ENCODE data around the gene CD69.

DNA sequence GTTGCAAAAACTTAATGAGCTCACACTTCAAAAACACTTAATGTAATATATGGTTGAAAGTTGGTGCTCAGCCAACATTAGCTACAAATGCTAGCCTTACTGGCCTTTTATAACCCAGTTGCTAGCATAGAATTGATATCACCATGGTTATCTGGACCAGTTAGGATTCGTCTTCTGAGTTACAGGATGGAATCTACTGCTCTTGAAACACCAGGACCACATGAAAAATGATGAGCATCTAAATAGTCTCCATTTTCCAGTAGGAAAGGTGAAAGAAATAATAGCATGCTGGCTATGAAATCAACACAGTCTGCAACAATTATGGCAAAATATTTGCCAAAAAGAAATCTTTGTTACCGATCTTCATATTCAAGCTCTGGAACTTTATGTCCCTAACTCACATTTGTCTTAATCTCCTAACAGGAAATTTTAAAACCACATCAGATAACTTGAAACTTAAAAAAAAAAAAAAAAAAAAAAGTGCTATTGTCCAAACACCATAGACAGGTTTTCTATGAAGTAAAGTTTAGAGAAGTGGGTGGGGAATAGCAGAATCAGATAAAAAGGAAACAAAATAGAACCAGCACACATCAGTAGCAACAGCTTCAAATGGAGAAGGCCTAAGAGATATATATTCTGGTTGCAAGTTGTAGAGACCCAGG is 12.6 kb upstream of the CD69 start:
- TF ChIP-seq, protein P1, sequence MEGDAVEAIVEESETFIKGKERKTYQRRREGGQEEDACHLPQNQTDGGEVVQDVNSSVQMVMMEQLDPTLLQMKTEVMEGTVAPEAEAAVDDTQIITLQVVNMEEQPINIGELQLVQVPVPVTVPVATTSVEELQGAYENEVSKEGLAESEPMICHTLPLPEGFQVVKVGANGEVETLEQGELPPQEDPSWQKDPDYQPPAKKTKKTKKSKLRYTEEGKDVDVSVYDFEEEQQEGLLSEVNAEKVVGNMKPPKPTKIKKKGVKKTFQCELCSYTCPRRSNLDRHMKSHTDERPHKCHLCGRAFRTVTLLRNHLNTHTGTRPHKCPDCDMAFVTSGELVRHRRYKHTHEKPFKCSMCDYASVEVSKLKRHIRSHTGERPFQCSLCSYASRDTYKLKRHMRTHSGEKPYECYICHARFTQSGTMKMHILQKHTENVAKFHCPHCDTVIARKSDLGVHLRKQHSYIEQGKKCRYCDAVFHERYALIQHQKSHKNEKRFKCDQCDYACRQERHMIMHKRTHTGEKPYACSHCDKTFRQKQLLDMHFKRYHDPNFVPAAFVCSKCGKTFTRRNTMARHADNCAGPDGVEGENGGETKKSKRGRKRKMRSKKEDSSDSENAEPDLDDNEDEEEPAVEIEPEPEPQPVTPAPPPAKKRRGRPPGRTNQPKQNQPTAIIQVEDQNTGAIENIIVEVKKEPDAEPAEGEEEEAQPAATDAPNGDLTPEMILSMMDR (IDR thresholded peaks at IDR 0.05), result no peak
- TF ChIP-seq EZH2phosphoT487 (IDR thresholded peaks at IDR 0.05) (no peak), EZH2 (IDR thresholded peaks at IDR 0.05) (no peak)

Data from neural progenitor cell (in vitro differentiated cells).